HEK293 (cell line): ENCODE data around the gene AGAP1.

Experiments
- CTCF ChIA-PET: fragments of 350-600 bp; formaldehyde crosslinking; extraction: SDS; loops from one replicate; lab custom pipeline; 2021; ENCODE audit warnings: antibody characterized with exemption; lab: Yijun Ruan, JAX
- POLR2A ChIA-PET: fragments of 300-600 bp; formaldehyde crosslinking; extraction: SDS; loops from one replicate; lab custom pipeline; 2020; ENCODE audit warnings: antibody characterized with exemption, inconsistent platforms; lab: Yijun Ruan, JAX
- H3K27ac ChIP-seq: fragments of 200-500 bp; sonication (Bioruptor generic); 2 replicates; pipeline ENCODE4 v1.5.1; 2014; ENCODE audit warnings: low read depth, low read length, control low read depth, inconsistent platforms; ENCODE audit errors: extremely low read depth
- H3K36me3 ChIP-seq, 2 experiments: fragments of 200-500 bp in 1 of 2; sonication (Bioruptor generic) in 1 of 2; 1 replicate in 1 of 2; 2 replicates in 1 of 2; pipeline ENCODE4 v1.5.1; 2014 to 2017; ENCODE audit warnings: inconsistent platforms in 2 of 2, low read length in 2 of 2; ENCODE audit not compliant: control insufficient read depth in 2 of 2, insufficient read depth in 1 of 2
- H3K4me1 ChIP-seq: fragments of 200-500 bp; sonication (Bioruptor generic); 2 replicates; pipeline ENCODE4 v1.5.1; 2014; ENCODE audit warnings: mild to moderate bottlenecking, low read length, inconsistent platforms; ENCODE audit not compliant: control insufficient read depth, insufficient read depth
- H3K4me3 ChIP-seq: 2 replicates; pipeline ENCODE4 v1.5.1; 2011; ENCODE audit warnings: low read depth, mild to moderate bottlenecking, control low read depth, low read length, moderate library complexity
- H3K9me3 ChIP-seq: fragments of 200-500 bp; sonication (Bioruptor generic); 2 replicates; pipeline ENCODE4 v1.5.1; 2014; ENCODE audit warnings: low read depth, low read length, inconsistent platforms; ENCODE audit not compliant: control insufficient read depth, insufficient read depth
- KLF17 ChIP-seq: fragments of 450-650 bp; formaldehyde crosslinking; IDR thresholded peaks from 2 replicates; pipeline ENCODE4 v1.5.1; 2016; ENCODE audit warnings: missing biosample characterization, missing genetic modification characterization
- SCRT1 ChIP-seq: fragments of 450-650 bp; formaldehyde crosslinking; IDR thresholded peaks from 2 replicates; pipeline ENCODE4 v1.5.1; 2016; ENCODE audit warnings: missing biosample characterization, missing genetic modification characterization, borderline replicate concordance
- YY1 ChIP-seq: fragments of 450-650 bp; formaldehyde crosslinking; IDR thresholded peaks from 2 replicates; pipeline ENCODE4 v1.5.1; 2018; ENCODE audit warnings: missing biosample characterization, missing genetic modification characterization
- YY2 ChIP-seq: fragments of 450-650 bp; formaldehyde crosslinking; IDR thresholded peaks from 2 replicates; pipeline ENCODE4 v1.5.1; 2016; ENCODE audit warnings: missing biosample characterization, missing genetic modification characterization
- ZBTB8A ChIP-seq: fragments of 450-650 bp; formaldehyde crosslinking; IDR thresholded peaks from 2 replicates; pipeline ENCODE4 v1.5.1; 2016; ENCODE audit warnings: missing biosample characterization, missing genetic modification characterization
- ZFHX2 ChIP-seq: fragments of 450-650 bp; formaldehyde crosslinking; conservative IDR thresholded peaks from 2 replicates; pipeline ENCODE4 v1.5.1; 2016; ENCODE audit warnings: missing biosample characterization, missing genetic modification characterization
- ZIC2 ChIP-seq: fragments of 450-650 bp; formaldehyde crosslinking; IDR thresholded peaks from 2 replicates; pipeline ENCODE4 v1.5.1; 2016; ENCODE audit warnings: missing biosample characterization, missing genetic modification characterization
- ZNF132 ChIP-seq: fragments of 450-650 bp; formaldehyde crosslinking; IDR thresholded peaks from 2 replicates; pipeline ENCODE4 v1.5.1; 2017; ENCODE audit warnings: missing biosample characterization, missing genetic modification characterization, borderline replicate concordance
- ZNF155 ChIP-seq: fragments of 450-650 bp; formaldehyde crosslinking; IDR thresholded peaks from 2 replicates; pipeline ENCODE4 v1.5.1; 2016; ENCODE audit warnings: missing biosample characterization, missing genetic modification characterization
- ZNF366 ChIP-seq: fragments of 450-650 bp; formaldehyde crosslinking; conservative IDR thresholded peaks from 2 replicates; pipeline ENCODE4 v1.5.1; 2016; ENCODE audit warnings: missing biosample characterization, missing genetic modification characterization
- ZNF518A ChIP-seq: fragments of 450-650 bp; formaldehyde crosslinking; conservative IDR thresholded peaks from 2 replicates; pipeline ENCODE4 v1.5.1; 2016; ENCODE audit warnings: low read depth, missing biosample characterization, missing genetic modification characterization
- ZNF548 ChIP-seq: fragments of 450-650 bp; formaldehyde crosslinking; IDR thresholded peaks from 2 replicates; pipeline ENCODE4 v1.5.1; 2016; ENCODE audit warnings: missing biosample characterization, missing genetic modification characterization
- ZNF580 ChIP-seq: fragments of 450-650 bp; formaldehyde crosslinking; IDR thresholded peaks from 2 replicates; pipeline ENCODE4 v1.5.1; 2016; ENCODE audit warnings: missing biosample characterization, missing genetic modification characterization
- ZNF610 ChIP-seq: fragments of 450-650 bp; formaldehyde crosslinking; IDR thresholded peaks from 2 replicates; pipeline ENCODE4 v1.5.1; 2016; ENCODE audit warnings: missing biosample characterization, missing genetic modification characterization, borderline replicate concordance
- ZSCAN5A ChIP-seq: fragments of 450-650 bp; formaldehyde crosslinking; IDR thresholded peaks from 2 replicates; pipeline ENCODE4 v1.5.1; 2016; ENCODE audit warnings: missing biosample characterization, missing genetic modification characterization

AGAP1 gene

GRCh38 chr2:235715601-235716000, 221.8 kb downstream of the AGAP1 start:
- ChIA-PET POLR2A (no interaction called here), CTCF (no interaction called here)
- no peak for TF ChIP-seq ZNF518A (tag by site-specific recombination)
- TF ChIP-seq SCRT1 (tag by site-specific recombination), result no peak
- Histone ChIP-seq H3K9me3 (no peaks in the 10 kb centered on the region), H3K27ac (no peak overlapping the region), H3K36me3 (peaks cover 0 to 17% of the 10 kb centered on the region in 2 experiments; a peak in 1 of 3 replicates), H3K4me1 (peaks cover 6% of the 10 kb centered on the region), H3K4me3 (no peak overlapping the region)

- ChIA-PET CTCF (no interaction called here), POLR2A (no interaction called here)
- Histone ChIP-seq H3K4me1 (peaks cover 6% of the 10 kb centered on the region), H3K36me3 (peaks cover 0 to 8% of the 10 kb centered on the region in 2 experiments; a peak in 1 of 3 replicates), H3K27ac (no peak overlapping the region), H3K9me3 (no peaks in the 10 kb centered on the region), H3K4me3 (no peak overlapping the region)
- TF ChIP-seq ZNF580 (tag by site-specific recombination) (no peak), ZIC2 (tag by site-specific recombination) (peak; percentile 79), ZBTB8A (tag by site-specific recombination) (peak; percentile 52)
Measured at GRCh38 chr2:235716875-235717496, 223.1 kb downstream of the AGAP1 start.

GRCh38 chr2:235719146-235719942, 225.5 kb downstream of the AGAP1 start:
- H3K9me3 ChIP-seq, result no peaks in the 10 kb centered on the region
- ChIA-PET POLR2A (no interaction called here), CTCF (interaction anchor here (1.0 kb wide), 1 partner anchor 27 kb away, joined by 7 read pairs; no protein-coding TSS in a partner anchor)
- no peak overlapping the region for H3K4me3 ChIP-seq
- H3K4me1 ChIP-seq, result peaks cover 6% of the 10 kb centered on the region
- no peak overlapping the region for H3K27ac ChIP-seq
- peaks cover 0 to 14% of the 10 kb centered on the region in 2 experiments; a peak in 1 of 3 replicates for H3K36me3 ChIP-seq
- TF ChIP-seq ZSCAN5A (tag by site-specific recombination), result no peak
- TF ChIP-seq ZNF155 (tag by site-specific recombination), result no peak
- TF ChIP-seq YY2 (tag by site-specific recombination), result no peak
- TF ChIP-seq ZNF132 (tag by site-specific recombination), result no peak
- no peak for TF ChIP-seq ZNF548 (tag by site-specific recombination)
- TF ChIP-seq ZNF366, result no peak
- TF ChIP-seq YY1 (tag by site-specific recombination), result no peak
- no peak for TF ChIP-seq ZNF518A (tag by site-specific recombination)
- TF ChIP-seq KLF17 (tag by site-specific recombination), result no peak
- no peak for TF ChIP-seq ZFHX2 (tag by site-specific recombination)
- no peak for TF ChIP-seq ZNF610 (tag by site-specific recombination)
